OCI-LY3 (cell line): ENCODE data around the gene AASDH.

ENCODE experiments used
- CTCF ChIP-seq: fragments of 200-600, 300-600 bp; sonication (generic); IDR thresholded peaks from 2 replicates; pipeline ENCODE4 v1.5.1; 2014; ENCODE audit warnings: antibody characterized with exemption, low read length, low read depth
- EZH2phosphoT487 ChIP-seq: fragments of 200-600 bp; shearing (Covaris generic); IDR thresholded peaks from 2 replicates; pipeline ENCODE4 v1.6.1; 2018; ENCODE audit warnings: antibody characterized with exemption, mixed run types, low read depth

GRCh38 chr4:56408978-56409377 is 21.7 kb upstream of the AASDH start:
- TF ChIP-seq CTCF = no peak
- no peak for TF ChIP-seq EZH2phosphoT487
